Loucy (cell line): ENCODE results near the gene TMEM208.

Source experiments
- H2AFZ ChIP-seq: fragments of 200-600 bp; sonication (generic); 2 replicates; pipeline ENCODE4 v1.6.0; 2016; ENCODE audit warnings: antibody characterized with exemption, mild to moderate bottlenecking, low read length, moderate library complexity
- H3F3A ChIP-seq: fragments of 200-600 bp; 2 replicates; pipeline ENCODE4 v1.6.0; 2016; ENCODE audit warnings: antibody characterized with exemption, low read depth, mild to moderate bottlenecking
- H3K27me3 ChIP-seq: fragments of 200-600 bp; sonication (generic); 2 replicates; pipeline ENCODE4 v1.6.1; 2014; ENCODE audit warnings: low read length, mild to moderate bottlenecking; ENCODE audit not compliant: insufficient read depth, poor library complexity, severe bottlenecking
- H3K36me3 ChIP-seq: fragments of 200-600 bp; sonication (generic); 2 replicates; pipeline ENCODE4 v1.6.1; 2016; ENCODE audit warnings: low read length; ENCODE audit not compliant: insufficient read depth
- H3K4me1 ChIP-seq: fragments of 200-600 bp; sonication (generic); 2 replicates; pipeline ENCODE4 v1.5.1; 2014; ENCODE audit warnings: low read length, mild to moderate bottlenecking; ENCODE audit not compliant: insufficient read depth, poor library complexity, severe bottlenecking
- H3K4me2 ChIP-seq: fragments of 200-600 bp; sonication (generic); 2 replicates; pipeline ENCODE4 v1.6.0; 2014; ENCODE audit warnings: antibody characterized with exemption, low read length, low read depth, mild to moderate bottlenecking; ENCODE audit not compliant: poor library complexity, severe bottlenecking
- H3K4me3 ChIP-seq: fragments of 200-600 bp; sonication (generic); 2 replicates; pipeline ENCODE4 v1.5.1; 2014; ENCODE audit warnings: low read length, mild to moderate bottlenecking, mixed read lengths; ENCODE audit not compliant: poor library complexity, severe bottlenecking
- H3K79me2 ChIP-seq: fragments of 200-600 bp; sonication (generic); 2 replicates; pipeline ENCODE4 v1.6.1; 2014; ENCODE audit warnings: low read length; ENCODE audit not compliant: insufficient read depth
- H3K9ac ChIP-seq: fragments of 200-600 bp; sonication (generic); 2 replicates; pipeline ENCODE4 v1.6.0; 2014; ENCODE audit warnings: mild to moderate bottlenecking, low read depth, low read length, moderate library complexity; ENCODE audit not compliant: poor library complexity, severe bottlenecking
- H3K9me2 ChIP-seq: fragments of 200-600 bp; sonication (generic); replicated peaks from 2 replicates; pipeline ENCODE4 v1.6.1; 2016; ENCODE audit warnings: low read depth, low read length, mixed read lengths
- H3K9me3 ChIP-seq: fragments of 200-600 bp; sonication (generic); 2 replicates; pipeline ENCODE4 v1.6.1; 2014; ENCODE audit warnings: mild to moderate bottlenecking, antibody characterized with exemption, low read length, low read depth; ENCODE audit not compliant: insufficient read depth
- H4K20me1 ChIP-seq: fragments of 200-600 bp; sonication (generic); 2 replicates; pipeline ENCODE4 v1.6.0; 2014; ENCODE audit warnings: antibody characterized with exemption, low read length, mild to moderate bottlenecking; ENCODE audit not compliant: insufficient read depth, poor library complexity, severe bottlenecking
- EZH2phosphoT487 ChIP-seq: fragments of 200-600 bp; IDR thresholded peaks from 2 replicates; pipeline ENCODE4 v1.6.1; 2018; ENCODE audit warnings: antibody characterized with exemption, mild to moderate bottlenecking, moderate library complexity, borderline replicate concordance
- TF ChIP-seq, protein P1 (sequence below): fragments of 200-600 bp; sonication (generic); conservative IDR thresholded peaks from 2 replicates; pipeline ENCODE4 v1.5.1; 2014; ENCODE audit warnings: mild to moderate bottlenecking, antibody characterized with exemption, low read length

Gene TMEM208

DNA sequence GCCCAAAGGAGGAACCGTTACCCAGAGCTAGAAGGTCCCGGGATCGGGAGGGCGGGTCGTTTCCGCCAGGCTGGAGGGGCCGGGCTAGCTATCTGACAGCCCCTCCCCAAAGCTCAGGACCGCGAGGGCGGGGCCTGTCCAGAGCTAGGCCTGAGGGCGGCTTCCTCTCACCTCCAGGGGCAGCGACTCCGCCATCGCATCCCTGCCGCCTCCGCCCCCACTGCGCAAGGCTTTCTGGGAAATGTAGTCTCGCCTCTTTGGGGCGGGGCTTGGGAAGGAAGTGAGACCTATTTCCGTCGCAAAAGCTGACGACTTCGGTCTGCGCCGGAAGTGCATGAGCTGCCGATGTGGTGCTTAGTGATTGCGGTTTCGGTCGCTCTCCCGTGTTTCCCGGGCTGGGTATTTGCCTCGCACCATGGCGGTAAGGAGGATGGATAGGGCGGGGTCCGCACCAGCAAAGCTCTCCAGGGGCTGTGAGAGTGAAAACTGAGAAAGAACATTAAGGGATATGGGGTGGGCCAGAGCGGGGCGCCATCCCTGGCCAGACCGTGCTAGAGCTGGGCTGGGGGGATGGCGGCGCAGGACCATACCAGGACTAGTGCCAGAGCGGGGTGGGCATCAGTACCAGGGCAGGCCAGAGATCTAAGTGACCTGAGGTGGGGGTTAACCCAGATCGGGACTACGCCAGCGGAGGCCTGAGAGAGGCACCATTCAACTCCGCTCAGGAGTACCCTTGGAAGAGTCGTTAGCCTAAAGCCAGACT lies at the start of gene TMEM208:
Gene TMEM208, plus strand, starts transcription at position 327 of the 763 bp plus-strand sequence. Its CDS starts 89 bp downstream, at position 416.
- Histone ChIP-seq H3K79me2 (peaks cover 21% of the 10 kb centered on the region), H2AFZ (peak within 1 kb of the TSS; percentile 89), H3K4me2 (peak within 1 kb of the TSS; percentile 95), H3K4me3 (peak within 1 kb of the TSS; percentile 96), H3K4me1 (peaks cover 42% of the 10 kb centered on the region), H3K9me3 (no peaks in the 10 kb centered on the region), H3F3A (peaks cover 8% of the 10 kb centered on the region), H3K27me3 (no peaks in the 10 kb centered on the region), H3K36me3 (peaks cover 34% of the 10 kb centered on the region; the same call in 1 of the 2 replicates), H3K9me2 (no peaks in the 10 kb centered on the region), H3K9ac (peak within 1 kb of the TSS; percentile 86), H4K20me1 (peaks cover 8% of the 10 kb centered on the region)
- TF ChIP-seq, protein P1, sequence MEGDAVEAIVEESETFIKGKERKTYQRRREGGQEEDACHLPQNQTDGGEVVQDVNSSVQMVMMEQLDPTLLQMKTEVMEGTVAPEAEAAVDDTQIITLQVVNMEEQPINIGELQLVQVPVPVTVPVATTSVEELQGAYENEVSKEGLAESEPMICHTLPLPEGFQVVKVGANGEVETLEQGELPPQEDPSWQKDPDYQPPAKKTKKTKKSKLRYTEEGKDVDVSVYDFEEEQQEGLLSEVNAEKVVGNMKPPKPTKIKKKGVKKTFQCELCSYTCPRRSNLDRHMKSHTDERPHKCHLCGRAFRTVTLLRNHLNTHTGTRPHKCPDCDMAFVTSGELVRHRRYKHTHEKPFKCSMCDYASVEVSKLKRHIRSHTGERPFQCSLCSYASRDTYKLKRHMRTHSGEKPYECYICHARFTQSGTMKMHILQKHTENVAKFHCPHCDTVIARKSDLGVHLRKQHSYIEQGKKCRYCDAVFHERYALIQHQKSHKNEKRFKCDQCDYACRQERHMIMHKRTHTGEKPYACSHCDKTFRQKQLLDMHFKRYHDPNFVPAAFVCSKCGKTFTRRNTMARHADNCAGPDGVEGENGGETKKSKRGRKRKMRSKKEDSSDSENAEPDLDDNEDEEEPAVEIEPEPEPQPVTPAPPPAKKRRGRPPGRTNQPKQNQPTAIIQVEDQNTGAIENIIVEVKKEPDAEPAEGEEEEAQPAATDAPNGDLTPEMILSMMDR = peak; percentile 60
- no peak for TF ChIP-seq EZH2phosphoT487

DNA sequence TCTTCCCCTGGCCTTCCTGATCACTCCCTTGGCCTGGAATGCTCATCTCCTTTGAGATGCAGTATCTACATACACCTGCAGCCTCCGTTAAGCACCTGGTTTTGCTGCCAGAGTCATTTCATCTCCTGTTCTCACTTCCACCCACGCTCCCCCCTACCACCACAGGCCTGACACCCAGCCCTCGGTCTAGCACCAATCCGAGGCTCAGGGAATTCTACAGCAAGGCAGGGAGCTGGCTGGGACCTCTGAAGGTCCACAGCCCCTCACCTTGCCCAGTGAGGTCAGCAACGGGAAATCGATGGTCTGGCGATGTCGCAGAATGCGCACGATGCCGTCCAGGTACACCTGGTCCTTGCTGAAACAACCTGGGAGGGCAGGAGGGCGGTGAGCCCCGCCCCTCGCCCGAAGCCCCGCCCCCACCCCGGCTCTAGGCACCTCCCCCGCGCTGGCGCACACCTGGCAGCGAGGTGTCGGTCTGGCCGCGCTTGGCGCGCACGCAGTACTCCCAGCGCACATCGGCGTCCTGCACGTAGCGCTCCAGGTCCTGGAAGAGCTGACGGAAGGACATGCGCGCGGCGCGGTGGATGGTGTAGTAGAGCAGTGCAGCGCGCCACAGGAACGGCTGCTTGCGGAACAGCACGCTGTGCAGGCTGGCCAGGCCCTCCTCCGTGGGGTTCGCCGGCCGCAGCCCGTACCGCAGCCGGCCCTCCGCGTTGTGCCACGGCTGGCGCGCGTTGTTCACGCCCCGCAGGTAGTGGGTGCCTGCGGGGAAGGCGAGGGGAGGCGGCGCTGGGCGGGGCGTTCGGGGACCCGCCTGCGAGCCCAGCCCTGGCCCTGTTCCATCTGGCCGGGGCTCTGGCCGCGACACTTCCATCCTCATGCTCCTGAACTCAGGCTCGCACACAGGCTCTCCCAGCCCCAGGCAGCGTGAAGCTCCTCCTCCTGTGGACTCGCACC lies 48.9 kb upstream of the TMEM208 start:
- H3K27me3 ChIP-seq = no peaks in the 10 kb centered on the region

DNA sequence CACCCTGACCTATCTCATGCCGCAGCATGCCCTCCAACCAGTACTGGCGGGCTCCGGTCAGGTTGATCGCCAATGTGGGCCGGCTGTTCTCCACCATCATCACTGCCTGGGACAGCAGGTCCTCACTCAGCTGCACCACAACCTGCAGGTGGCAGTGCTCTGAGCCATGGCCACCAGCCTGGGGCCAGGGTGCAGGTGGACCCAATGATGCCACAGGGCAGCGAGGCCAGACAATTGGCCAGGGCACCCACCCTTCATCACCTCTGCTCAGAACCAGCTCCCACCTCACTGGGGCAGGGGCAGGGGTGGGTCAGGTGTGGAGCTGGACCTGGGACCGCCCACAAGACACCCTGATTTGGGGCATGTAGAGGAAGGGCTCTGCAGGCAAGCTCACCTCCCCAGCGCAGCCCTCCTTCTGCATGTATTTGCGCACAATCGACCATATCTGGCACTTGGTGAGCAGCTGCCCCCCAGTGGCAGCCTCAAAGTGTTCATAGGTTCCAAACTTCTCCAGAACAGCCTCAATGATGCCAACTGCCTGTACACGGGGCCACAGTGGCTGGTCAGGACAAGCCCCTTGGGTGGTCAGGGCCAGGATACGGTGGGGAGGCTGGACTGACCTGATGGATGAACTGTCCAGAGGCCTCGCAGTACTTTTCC lies 47.4 kb upstream of the TMEM208 start:
- H3K79me2 ChIP-seq = peaks cover 33% of the 10 kb centered on the region
- no peaks in the 10 kb centered on the region for H3K9me2 ChIP-seq
- no peaks in the 10 kb centered on the region for H3K27me3 ChIP-seq
- no peak overlapping the region for H3K4me2 ChIP-seq
- H3F3A ChIP-seq = no peaks in the 10 kb centered on the region
- H3K9me3 ChIP-seq = no peaks in the 10 kb centered on the region
- no peak overlapping the region for H3K4me3 ChIP-seq
- H2AFZ ChIP-seq = no peak overlapping the region
- peaks cover 13% of the 10 kb centered on the region for H4K20me1 ChIP-seq
- no peaks in the 10 kb centered on the region for H3K36me3 ChIP-seq
- peaks cover 25% of the 10 kb centered on the region for H3K4me1 ChIP-seq
- no peak for TF ChIP-seq EZH2phosphoT487
- TF ChIP-seq, protein P1 = peak; percentile 39; the same call in 1 of the 2 replicates
- H3K9ac ChIP-seq = no peak overlapping the region

More for the DNA sequence above, 48.9 kb upstream of the TMEM208 start:
- Histone ChIP-seq H3K9me3 (no peaks in the 10 kb centered on the region), H3K4me3 (no peak overlapping the region), H3K4me1 (peaks cover 35% of the 10 kb centered on the region), H4K20me1 (peaks cover 9% of the 10 kb centered on the region), H3K36me3 (no peaks in the 10 kb centered on the region), H3K79me2 (peaks cover 29% of the 10 kb centered on the region), H3K9me2 (no peaks in the 10 kb centered on the region), H3F3A (no peaks in the 10 kb centered on the region), H2AFZ (no peak overlapping the region), H3K4me2 (no peak overlapping the region), H3K9ac (no peak overlapping the region)
- no peak for TF ChIP-seq EZH2phosphoT487
- TF ChIP-seq, protein P1 = no peak
